Ovary (tissue), 3 donors: ENCODE results near the gene ATF7IP2.

Experiments used
- CTCF ChIP-seq, 3 donors: fragments of 450-650 bp in 2 of 3; fragments of 200-600 bp in 1 of 3; IDR thresholded peaks; one replicate each; pipeline versions ENCODE4 v1.5.1 to v1.8.0; 2016 to 2022; ENCODE audit warnings: antibody characterized with exemption in 3 of 3, mild to moderate bottlenecking in 1 of 3
- POLR2A ChIP-seq: fragments of 450-650 bp; IDR thresholded peaks from one replicate; pipeline ENCODE4 v1.6.1; 2017; ENCODE audit warnings: antibody characterized with exemption, mild to moderate bottlenecking, moderate library complexity
- donor health status: DM: no; HTN: no; CAD: no.

GRCh38 chr16:10428433-10429168, 42.7 kb downstream of the ATF7IP2 start:
- TF ChIP-seq CTCF (IDR thresholded peaks at IDR 0.05) (no peak), POLR2A (no peak)
